H9 (cell line): ENCODE data around the gene FAM24B. TPM values are rescaled to one million over a fixed set of nuclear protein-coding genes. Genes with fewer than 3 reads are reported as not detected.

ENCODE experiments used
- DNase-seq: peaks from one replicate; pipeline ENCODE4 v3.0.0-alpha.2; 2017
- H2AFZ ChIP-seq: one replicate; pipeline ENCODE4 v1.6.1; 2013; ENCODE audit warnings: mild to moderate bottlenecking, low read length, control low read depth, moderate library complexity
- H2AK5ac ChIP-seq: 2 replicates; pipeline ENCODE4 v1.6.1; 2013; ENCODE audit warnings: low read length, control low read depth, mixed read lengths; ENCODE audit not compliant: insufficient read length
- H2BK120ac ChIP-seq: one replicate; pipeline ENCODE4 v1.6.1; 2013; ENCODE audit warnings: low read depth, mild to moderate bottlenecking, low read length, control low read depth, inconsistent platforms; ENCODE audit not compliant: poor library complexity, severe bottlenecking
- H2BK12ac ChIP-seq: 2 replicates; pipeline ENCODE4 v1.6.1; 2013; ENCODE audit warnings: low read length, control low read depth, mixed read lengths, low read depth; ENCODE audit not compliant: insufficient read length
- H2BK15ac ChIP-seq: 2 replicates; pipeline ENCODE4 v1.6.1; 2013; ENCODE audit warnings: low read depth, low read length, control low read depth
- H2BK20ac ChIP-seq: one replicate; pipeline ENCODE4 v1.6.1; 2013; ENCODE audit warnings: low read depth, mild to moderate bottlenecking, low read length, control low read depth, inconsistent platforms; ENCODE audit not compliant: poor library complexity, severe bottlenecking
- H2BK5ac ChIP-seq: 2 replicates; pipeline ENCODE4 v1.6.1; 2013; ENCODE audit warnings: low read length, control low read depth, mixed read lengths; ENCODE audit not compliant: insufficient read length
- H3K14ac ChIP-seq: 2 replicates; pipeline ENCODE4 v1.6.1; 2013; ENCODE audit warnings: low read length, control low read depth; ENCODE audit not compliant: insufficient read depth
- H3K18ac ChIP-seq: 2 replicates; pipeline ENCODE4 v1.6.1; 2013; ENCODE audit warnings: low read depth, mild to moderate bottlenecking, mixed read lengths, low read length, control low read depth; ENCODE audit not compliant: insufficient read length
- H3K23ac ChIP-seq: 2 replicates; pipeline ENCODE4 v1.6.1; 2013; ENCODE audit warnings: low read length, control low read depth, mixed read lengths, low read depth; ENCODE audit not compliant: insufficient read length
- H3K23me2 ChIP-seq: 2 replicates; pipeline ENCODE4 v1.6.1; 2013; ENCODE audit warnings: low read depth, mild to moderate bottlenecking, mixed read lengths, low read length, control low read depth; ENCODE audit not compliant: insufficient read length, poor library complexity, severe bottlenecking
- H3K27ac ChIP-seq: 2 replicates; pipeline ENCODE4 v1.5.1; 2013; ENCODE audit warnings: low read length, control low read depth, mixed read lengths, low read depth; ENCODE audit not compliant: insufficient read length
- H3K27me3 ChIP-seq: 2 replicates; pipeline ENCODE4 v1.6.1; 2013; ENCODE audit warnings: low read length, control low read depth, inconsistent platforms; ENCODE audit not compliant: insufficient read depth
- H3K4ac ChIP-seq: 2 replicates; pipeline ENCODE4 v1.6.1; 2013; ENCODE audit warnings: low read depth, mild to moderate bottlenecking, control low read depth, inconsistent platforms, low read length, moderate library complexity
- H3K4me1 ChIP-seq: 2 replicates; pipeline ENCODE4 v1.6.1; 2013; ENCODE audit warnings: low read length, control low read depth, inconsistent platforms; ENCODE audit not compliant: insufficient read depth
- H3K4me2 ChIP-seq: 2 replicates; pipeline ENCODE4 v1.6.1; 2013; ENCODE audit warnings: low read length, control low read depth, mixed read lengths; ENCODE audit not compliant: insufficient read length, insufficient read depth
- H3K56ac ChIP-seq: 2 replicates; pipeline ENCODE4 v1.6.1; 2013; ENCODE audit warnings: low read depth, mild to moderate bottlenecking, mixed read lengths, low read length, control low read depth; ENCODE audit not compliant: insufficient read length
- H3K79me1 ChIP-seq: 2 replicates; pipeline ENCODE4 v1.6.1; 2013; ENCODE audit warnings: low read depth, mild to moderate bottlenecking, moderate library complexity, low read length, control low read depth, inconsistent platforms; ENCODE audit not compliant: insufficient read depth, poor library complexity, severe bottlenecking
- H3K79me2 ChIP-seq: 2 replicates; pipeline ENCODE4 v1.6.1; 2013; ENCODE audit warnings: low read length, control low read depth, inconsistent platforms; ENCODE audit not compliant: insufficient read depth
- H3K9ac ChIP-seq: 2 replicates; pipeline ENCODE4 v1.6.1; 2013; ENCODE audit warnings: low read length, control low read depth, mixed read lengths; ENCODE audit not compliant: insufficient read length; ENCODE audit errors: extremely low read depth
- H3K9me3 ChIP-seq: one replicate; pipeline ENCODE4 v1.6.1; 2013; ENCODE audit warnings: low read depth, low read length, inconsistent platforms; ENCODE audit not compliant: control insufficient read depth
- H3T11ph ChIP-seq: one replicate; pipeline ENCODE4 v1.6.1; 2013; ENCODE audit warnings: mild to moderate bottlenecking, low read length, control low read depth, inconsistent platforms
- H4K20me1 ChIP-seq: one replicate; pipeline ENCODE4 v1.6.1; 2013; ENCODE audit not compliant: control insufficient read depth, insufficient read length, insufficient read depth
- H4K5ac ChIP-seq: 2 replicates; pipeline ENCODE4 v1.6.1; 2013; ENCODE audit warnings: low read depth, mild to moderate bottlenecking, mixed read lengths, low read length, control low read depth; ENCODE audit not compliant: insufficient read length
- H4K8ac ChIP-seq: replicated peaks from 2 replicates; pipeline ENCODE4 v1.6.1; 2013; ENCODE audit warnings: low read length, control low read depth, mixed read lengths, low read depth; ENCODE audit not compliant: insufficient read length
- H4K91ac ChIP-seq: 2 replicates; pipeline ENCODE4 v1.6.1; 2013; ENCODE audit warnings: low read depth, mild to moderate bottlenecking, moderate library complexity, mixed read lengths, low read length, control low read depth; ENCODE audit not compliant: insufficient read length
- H3K27ac Mint-ChIP-seq, 3 experiments: 2 replicates in 2 of 3; 3 replicates in 1 of 3; pipeline ENCODE4 v1.8.0; 2020 to 2021; ENCODE audit warnings: mixed read lengths in 3 of 3, mild to moderate bottlenecking in 1 of 3, moderate library complexity in 1 of 3
- H3K27me3 Mint-ChIP-seq: 2 replicates; pipeline ENCODE4 v1.8.0; 2021; ENCODE audit warnings: low read depth, mild to moderate bottlenecking, moderate library complexity, mixed read lengths
- H3K36me3 Mint-ChIP-seq, 3 experiments: 2 replicates in 2 of 3; 3 replicates in 1 of 3; pipeline ENCODE4 v1.8.0; 2020 to 2021; ENCODE audit warnings: low read depth in 3 of 3, mixed read lengths in 3 of 3; ENCODE audit not compliant: insufficient read depth in 1 of 3
- H3K4me1 Mint-ChIP-seq, 2 experiments: 2 replicates each; pipeline ENCODE4 v1.8.0; 2020; ENCODE audit warnings: mixed read lengths in 2 of 2
- H3K4me3 Mint-ChIP-seq, 2 experiments: 2 replicates in 1 of 2; 3 replicates in 1 of 2; pipeline ENCODE4 v1.8.0; 2020 to 2021; ENCODE audit warnings: mild to moderate bottlenecking in 2 of 2, mixed read lengths in 2 of 2, moderate library complexity in 1 of 2
- H3K9me3 Mint-ChIP-seq, 2 experiments: 2 replicates in 1 of 2; 3 replicates in 1 of 2; pipeline ENCODE4 v1.8.0; 2020; ENCODE audit warnings: mild to moderate bottlenecking in 2 of 2, mixed read lengths in 2 of 2, moderate library complexity in 1 of 2
- CTCF ChIP-seq: fragments of 200-600 bp; sonication (generic); conservative IDR thresholded peaks from 3 replicates; pipeline ENCODE4 v1.8.0; 2021; ENCODE audit warnings: antibody characterized with exemption, mild to moderate bottlenecking
- WGBS: extraction: QIAGEN DNeasy Blood & Tissue Kit; methylation state at CpG from one replicate; pipeline ENCODE4 v1.1.7; 2013; ENCODE audit warnings: missing lambda C conversion rate, low lambda C conversion rate, mixed read lengths; ENCODE audit not compliant: insufficient read length; ENCODE audit errors: extremely low coverage; 5-methylcytosine and 5-hydroxymethylcytosine counted together
- total RNA-seq: library from RNA; stranded (reverse); gene quantifications from 2 replicates; pipeline ENCODE4 v1.2.1, GENCODE V29; 2021

FAM24B gene
- total RNA-seq, 1 experiment from 2014 or later = not detected

GRCh38 chr10:122876467-122876855 is 2.9 kb downstream of the FAM24B start:
- Histone ChIP-seq H3K4me2 (peak overlapping the region; percentile 40), H2BK15ac (no peak overlapping the region)

More at GRCh38 chr10:122876467-122876855, 2.9 kb downstream of the FAM24B start:
- H3K14ac ChIP-seq = peak overlapping the region; percentile 67; the same call in 1 of the 2 replicates
- H3K9ac ChIP-seq = no peak overlapping the region
- no peak overlapping the region for H2BK5ac ChIP-seq
- no peak overlapping the region for H2AK5ac ChIP-seq
- H3K79me1 ChIP-seq = no peaks in the 10 kb centered on the region
- H4K5ac ChIP-seq = no peak overlapping the region
- no peak overlapping the region for H4K91ac ChIP-seq
- no peak overlapping the region for H2BK12ac ChIP-seq
- H4K20me1 ChIP-seq = no peaks in the 10 kb centered on the region
- H2BK120ac ChIP-seq = no peak overlapping the region
- H3K27me3 ChIP-seq = no peaks in the 10 kb centered on the region
- H3K18ac ChIP-seq = peak overlapping the region; percentile 74
- H3K23me2 ChIP-seq = no peaks in the 10 kb centered on the region
- no CpG with 5 or more reads among the region's 1 CpG for WGBS
- no peak overlapping the region for H2BK20ac ChIP-seq
- Mint-ChIP-seq H3K27me3 (peaks cover 1% of the 10 kb centered on the region; the same call in 1 of the 2 replicates), H3K36me3 (peaks cover 3 to 5% (median 4%) of the 10 kb centered on the region in 3 experiments; a peak in 4 of 7 replicates), H3K4me1 (peaks cover 58 to 61% of the 10 kb centered on the region in 2 experiments), H3K9me3 (peaks cover 5% of the 10 kb centered on the region in 2 experiments), H3K4me3 (peak overlapping the region in 1 of 2 experiments; percentile 30; a peak in 1 of 5 replicates), H3K27ac (peak overlapping the region; percentile 66 to 98 (median 79))
- H3K23ac ChIP-seq = no peak overlapping the region
- no peak overlapping the region for H3K4ac ChIP-seq
- H3K9me3 ChIP-seq = no peaks in the 10 kb centered on the region
- no peaks in the 10 kb centered on the region for H3K79me2 ChIP-seq
- no peak for TF ChIP-seq CTCF
- no peak for DNase-seq
- H3K27ac ChIP-seq = peak overlapping the region; percentile 53
- H3T11ph ChIP-seq = no peak overlapping the region
- H3K56ac ChIP-seq = no peak overlapping the region
- H4K8ac ChIP-seq = no peak overlapping the region
- no peak overlapping the region for H2AFZ ChIP-seq
- no peaks in the 10 kb centered on the region; the same call in 1 of the 2 replicates for H3K4me1 ChIP-seq
